ENCODE data around the gene SEPTIN8. TPM values are rescaled to one million over a fixed set of nuclear protein-coding genes. Genes with fewer than 3 reads are reported as not detected.

SEPTIN8 gene
- total and polyA plus RNA-seq, 2 donors (not counting 1 experiment from before 2014, with no cell fraction given): 4.0 to 5.9 TPM

GRCh38 chr5:132759114-132760048, 17.7 kb downstream of the SEPTIN8 start:
- no peak overlapping the region for H3K4me3 ChIP-seq (ENCODE audit: control extremely low read depth in 1 of 5, extremely low read depth in 1 of 5, insufficient read depth in 1 of 5, low read depth in 2 of 5, low read length in 4 of 5)
- H3K27me3 Mint-ChIP-seq: no peaks in the 10 kb centered on the region
- H3K4me2 ChIP-seq (replicated peaks; ENCODE audit: low read depth, low read length, poor library complexity, severe bottlenecking): no peak overlapping the region
- H4K20me1 ChIP-seq (ENCODE audit: control insufficient read depth, insufficient read depth, low read length, poor library complexity, severe bottlenecking): no peaks in the 10 kb centered on the region
- no peak overlapping the region for H2AFZ ChIP-seq (ENCODE audit: insufficient read depth, low read depth, low read length, poor library complexity, severe bottlenecking)
- POLR2A ChIA-PET: no interaction called here
- ATAC-seq (ENCODE audit: low read depth) (no peak), DNase-seq (no peak)
- H3K79me2 ChIP-seq (ENCODE audit: control insufficient read depth, insufficient read depth, low read length): no peaks in the 10 kb centered on the region
- no peaks in the 10 kb centered on the region for H3K4me1 ChIP-seq (ENCODE audit: control insufficient read depth in 2 of 2, insufficient read depth in 2 of 2, low read length in 2 of 2)
- no peaks in the 10 kb centered on the region for H3K36me3 ChIP-seq (replicated peaks in 1 of 2; ENCODE audit: control extremely low read depth in 1 of 2, control insufficient read depth in 1 of 2, extremely low read depth in 1 of 2, insufficient read depth in 2 of 2, low read length in 1 of 2)
- CTCF ChIA-PET: no interaction called here
- intact Hi-C loops (cut with micrococcal nuclease): no loop called here
- no peaks in the 10 kb centered on the region for H3K9me3 Mint-ChIP-seq (ENCODE audit: insufficient read depth)
- H3K27me3 ChIP-seq (replicated peaks in 1 of 4; ENCODE audit: control extremely low read depth in 1 of 4, control insufficient read depth in 3 of 4, insufficient read depth in 4 of 4, low read length in 3 of 4): no peaks in the 10 kb centered on the region
- no peak overlapping the region for H3K9ac ChIP-seq (ENCODE audit: low read length)
- TF ChIP-seq CTCF (IDR thresholded peaks at IDR 0.05) (no peak), EZH2 (IDR thresholded peaks at IDR 0.05; ENCODE audit: borderline replicate concordance, insufficient read depth, low read depth, low read length, poor library complexity, severe bottlenecking) (no peak)
- no peaks in the 10 kb centered on the region for H3K4me1 Mint-ChIP-seq
- WGBS (ENCODE audit: insufficient coverage): 97% methylated on average over 13 of the region's 13 CpGs
- H3K27ac Mint-ChIP-seq: no peak overlapping the region
- no peaks in the 10 kb centered on the region for H3K9me3 ChIP-seq (ENCODE audit: control extremely low read depth in 1 of 3, control insufficient read depth in 2 of 3, insufficient read depth in 1 of 3, low read length in 2 of 3)
- no peak overlapping the region for H3K27ac ChIP-seq (ENCODE audit: low read length in 2 of 2)
- H3K4me3 Mint-ChIP-seq: no peak overlapping the region

- Histone ChIP-seq H3K4me2 (replicated peaks; ENCODE audit: low read depth, low read length, poor library complexity, severe bottlenecking) (no peak overlapping the region), H3K36me3 (replicated peaks in 1 of 2; ENCODE audit: control extremely low read depth in 1 of 2, control insufficient read depth in 1 of 2, extremely low read depth in 1 of 2, insufficient read depth in 2 of 2, low read length in 1 of 2) (no peaks in the 10 kb centered on the region), H3K9me3 (ENCODE audit: control extremely low read depth in 1 of 3, control insufficient read depth in 2 of 3, insufficient read depth in 1 of 3, low read length in 2 of 3) (no peaks in the 10 kb centered on the region), H3K27ac (ENCODE audit: low read length in 2 of 2) (no peak overlapping the region), H3K4me3 (ENCODE audit: control extremely low read depth in 1 of 5, extremely low read depth in 1 of 5, insufficient read depth in 1 of 5, low read depth in 2 of 5, low read length in 4 of 5) (no peak overlapping the region), H3K27me3 (replicated peaks in 1 of 4; ENCODE audit: control extremely low read depth in 1 of 4, control insufficient read depth in 3 of 4, insufficient read depth in 4 of 4, low read length in 3 of 4) (no peaks in the 10 kb centered on the region), H3K79me2 (ENCODE audit: control insufficient read depth, insufficient read depth, low read length) (no peaks in the 10 kb centered on the region), H2AFZ (ENCODE audit: insufficient read depth, low read depth, low read length, poor library complexity, severe bottlenecking) (no peak overlapping the region), H3K4me1 (ENCODE audit: control insufficient read depth in 2 of 2, insufficient read depth in 2 of 2, low read length in 2 of 2) (no peaks in the 10 kb centered on the region), H3K9ac (ENCODE audit: low read length) (no peak overlapping the region), H4K20me1 (ENCODE audit: control insufficient read depth, insufficient read depth, low read length, poor library complexity, severe bottlenecking) (no peaks in the 10 kb centered on the region)
- CTCF ChIA-PET: no interaction called here
- ATAC-seq (ENCODE audit: low read depth): no peak
- DNase-seq: no peak
- Mint-ChIP-seq H3K27ac (no peak overlapping the region), H3K27me3 (no peaks in the 10 kb centered on the region), H3K4me3 (no peak overlapping the region), H3K9me3 (ENCODE audit: insufficient read depth) (no peaks in the 10 kb centered on the region), H3K4me1 (no peaks in the 10 kb centered on the region)
- POLR2A ChIA-PET: no interaction called here
- TF ChIP-seq CTCF (IDR thresholded peaks at IDR 0.05): no peak
- no peak for TF ChIP-seq EZH2 (IDR thresholded peaks at IDR 0.05; ENCODE audit: borderline replicate concordance, insufficient read depth, low read depth, low read length, poor library complexity, severe bottlenecking)
- intact Hi-C loops (cut with micrococcal nuclease): no loop called here
- WGBS (ENCODE audit: insufficient coverage): 98% methylated on average over 11 of the region's 13 CpGs
Measured at GRCh38 chr5:132758451-132758850, 18.6 kb downstream of the SEPTIN8 start.
